Activated T-helper 1 cell treated with Interleukin-2 at 50 U/mL for 16 hours (primary cell): ENCODE measurements around the gene DNAH6.

ENCODE experiments used
- DNase-seq: peaks from one replicate; pipeline ENCODE4 v3.0.0-alpha.2; 2020; ENCODE audit warnings: low read depth

DNAH6 gene

DNA sequence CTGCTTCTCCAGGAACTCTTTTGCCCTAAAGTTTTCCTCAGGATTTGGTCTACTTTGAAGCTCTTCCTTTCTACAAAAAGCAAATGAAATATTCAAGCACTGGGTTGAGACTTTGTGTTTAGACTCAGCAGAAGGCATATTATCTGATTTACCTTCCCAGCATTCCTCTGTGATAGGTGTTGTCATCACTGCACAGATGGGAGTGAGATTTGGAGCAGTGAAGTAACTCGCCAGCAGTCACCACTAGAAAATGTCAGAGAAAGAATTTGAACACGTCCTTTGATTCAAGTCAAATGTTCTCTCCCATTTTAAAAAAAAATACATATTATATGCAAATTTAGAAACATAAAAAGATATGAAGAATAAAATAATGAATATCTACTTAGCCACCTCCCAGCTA, 112.2 kb downstream of the DNAH6 start:
- DNase-seq, result no peak

DNA sequence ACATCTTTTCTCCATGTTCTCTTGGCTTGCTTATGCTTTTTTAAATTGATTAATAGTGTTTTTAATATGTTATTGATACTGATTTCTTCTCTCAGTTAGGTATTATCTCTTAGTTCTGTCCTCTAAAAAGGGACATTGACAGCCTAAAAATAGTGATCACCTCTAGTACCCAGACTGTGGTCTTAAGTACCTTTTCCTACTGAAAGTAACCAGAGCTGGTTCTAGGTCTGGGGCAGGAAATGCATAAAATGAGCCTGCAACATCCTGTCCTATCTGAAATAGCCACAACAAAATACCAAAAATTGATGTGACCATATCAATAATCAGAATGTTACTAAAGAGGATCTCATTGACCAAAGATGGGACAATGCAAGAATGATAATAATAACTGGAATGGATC, 113.3 kb downstream of the DNAH6 start:
- DNase-seq, result no peak

DNA sequence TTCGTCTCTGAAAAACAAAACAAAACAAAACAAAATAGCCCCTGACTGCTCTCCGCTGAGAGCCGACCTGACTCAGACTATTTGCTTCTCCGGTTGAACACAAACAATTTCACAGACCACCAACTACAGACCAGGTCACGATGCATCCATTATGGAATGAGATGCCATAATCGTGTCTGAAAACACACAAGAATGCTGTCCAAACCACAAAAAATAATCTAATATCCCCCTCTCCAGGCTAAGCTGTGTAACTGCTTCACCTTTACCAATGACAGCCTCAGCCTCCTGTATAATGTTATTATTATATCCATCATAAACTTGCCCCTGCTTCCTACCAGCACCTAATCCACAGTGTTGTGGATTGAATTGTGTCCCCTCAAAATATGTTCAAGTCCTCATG, 114.7 kb downstream of the DNAH6 start:
- no peak for DNase-seq

DNA sequence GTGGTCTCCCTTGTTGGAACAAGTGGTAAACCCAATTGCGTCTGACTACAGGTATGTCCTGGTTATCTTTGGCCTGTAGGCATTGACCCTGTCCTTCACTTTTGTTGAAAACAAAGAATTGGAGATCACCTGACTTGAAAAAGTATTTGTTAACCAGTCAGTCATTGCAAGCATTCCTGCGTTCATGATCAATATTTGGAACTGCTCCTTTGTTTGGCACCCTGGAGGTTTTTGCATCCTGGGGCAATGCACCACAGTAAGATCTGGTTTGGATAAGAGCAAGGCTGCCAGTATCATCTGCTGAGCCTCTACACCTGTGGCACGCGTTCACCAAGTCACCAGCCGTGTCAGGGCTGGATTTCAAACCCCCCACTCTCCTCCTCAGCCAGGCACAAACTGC, 115.7 kb downstream of the DNAH6 start:
- DNase-seq, result no peak

DNA sequence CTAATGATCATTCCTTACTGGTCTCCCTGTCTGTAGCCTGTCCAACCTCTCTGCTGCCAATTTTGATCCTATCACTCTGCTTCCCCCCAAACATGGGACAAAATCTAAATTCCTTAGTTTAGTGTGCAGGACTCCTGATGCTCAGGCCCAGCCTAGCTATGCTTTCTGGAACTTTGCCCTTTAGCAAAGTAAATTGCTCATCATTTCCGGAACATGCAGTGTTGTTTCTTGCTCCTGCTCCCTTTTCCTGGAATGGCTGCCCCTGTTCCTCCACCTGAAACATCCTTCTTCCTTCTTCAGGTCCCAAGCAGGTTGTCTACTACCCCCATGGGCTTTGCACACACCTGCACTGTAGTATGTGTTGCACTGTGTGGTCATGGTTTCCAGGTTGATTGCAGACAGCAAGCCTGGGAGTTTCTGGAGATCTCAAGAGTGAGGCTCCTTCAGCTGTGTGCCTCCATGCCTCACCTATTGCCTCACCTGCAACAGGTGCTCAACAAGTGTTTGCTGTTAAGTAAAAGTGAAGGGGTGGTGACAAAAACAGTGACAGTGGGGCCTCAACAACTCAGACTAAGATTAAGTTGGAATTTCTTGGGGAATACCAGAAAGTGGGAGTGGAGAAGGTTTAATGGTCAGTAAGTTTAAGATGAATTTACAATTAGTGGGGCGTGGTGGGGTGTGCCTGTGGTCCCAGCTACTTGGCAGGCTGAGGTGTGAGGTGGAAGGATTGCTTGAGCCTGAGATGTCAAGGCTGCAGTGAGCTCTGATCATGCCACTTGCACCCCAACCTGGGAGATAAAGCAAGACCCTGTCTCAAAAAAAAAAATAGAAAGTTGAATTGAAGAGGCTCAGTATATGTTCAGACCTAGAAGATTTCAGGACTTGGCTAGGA, 120.0 kb downstream of the DNAH6 start:
- no peak for DNase-seq

DNA sequence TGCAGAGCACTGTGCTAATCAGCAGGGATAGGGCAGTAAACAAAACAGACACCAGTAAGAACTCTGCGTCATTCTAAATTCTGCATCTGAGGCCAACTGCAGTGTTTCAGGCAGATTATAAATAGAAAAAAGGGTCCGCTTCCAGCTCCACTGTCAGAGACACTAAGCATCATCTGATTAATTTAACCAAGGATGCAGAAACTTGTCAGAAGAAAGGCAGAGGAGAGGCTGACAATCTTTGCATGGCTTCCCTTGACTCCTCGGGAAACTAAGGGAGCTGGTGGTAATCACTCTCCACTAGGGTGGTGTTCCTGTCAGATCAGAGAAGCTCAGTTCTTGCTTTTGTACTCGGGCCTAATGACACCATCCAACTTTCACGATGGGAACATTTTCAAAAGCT, 123.5 kb downstream of the DNAH6 start:
- no peak for DNase-seq

DNA sequence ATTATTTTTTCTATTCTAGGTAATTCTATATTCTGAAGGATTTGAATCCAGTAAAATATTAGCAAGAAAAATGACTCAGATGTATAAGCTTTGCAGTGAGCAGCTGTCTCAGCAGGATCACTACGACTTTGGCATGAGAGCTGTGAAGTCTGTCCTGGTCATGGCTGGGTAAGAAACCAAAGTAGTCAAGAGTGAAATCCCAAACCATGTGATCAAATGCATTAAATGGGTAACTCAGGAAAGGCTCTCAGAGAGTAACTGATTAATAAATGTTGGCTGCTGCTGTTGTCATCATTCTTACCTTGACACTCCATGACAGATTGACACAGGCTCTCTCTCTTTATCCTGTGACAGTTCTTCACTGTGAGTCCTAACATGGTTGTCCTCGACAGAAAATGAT, 124.1 kb downstream of the DNAH6 start:
- DNase-seq, result no peak

DNA sequence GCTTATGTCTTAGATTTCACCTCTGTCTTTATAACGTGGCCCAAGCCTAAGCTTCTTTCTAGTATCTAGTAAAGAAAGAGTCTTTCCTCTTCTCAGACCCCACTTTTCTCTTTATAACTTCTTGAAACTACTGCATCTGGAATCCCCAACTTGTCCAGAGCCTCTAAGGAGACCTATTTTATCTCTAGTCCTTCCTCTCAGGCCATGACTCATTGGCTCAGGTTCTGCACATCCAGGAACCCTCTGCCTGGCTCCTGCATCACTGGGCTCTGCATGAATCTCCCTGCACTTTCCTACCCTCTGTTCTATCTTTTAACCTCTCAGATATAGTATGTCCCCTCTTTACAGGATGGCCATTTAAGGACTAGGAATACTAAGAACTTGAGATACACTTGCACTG, 124.7 kb downstream of the DNAH6 start:
- DNase-seq, result no peak

DNA sequence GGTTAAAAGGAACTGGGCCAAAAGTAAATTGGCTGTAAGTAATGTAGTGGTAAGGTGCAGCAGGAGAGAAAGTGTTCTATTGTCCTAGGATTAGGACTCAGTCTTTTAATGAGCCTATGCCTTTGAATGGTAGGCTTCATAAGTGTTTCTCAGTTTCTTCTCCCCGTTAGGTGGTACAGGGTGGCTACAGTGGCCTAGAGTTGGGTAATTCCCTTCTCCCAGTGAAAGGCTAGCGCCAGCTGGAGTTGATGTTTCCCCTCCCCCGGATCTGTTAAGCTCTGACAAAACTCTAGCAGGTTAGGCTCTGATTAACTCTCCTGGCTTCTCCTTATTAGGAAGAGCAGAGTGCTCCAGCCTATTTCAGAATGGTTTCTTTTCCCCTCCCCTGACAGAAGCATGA, 127.7 kb downstream of the DNAH6 start:
- DNase-seq, result no peak

DNA sequence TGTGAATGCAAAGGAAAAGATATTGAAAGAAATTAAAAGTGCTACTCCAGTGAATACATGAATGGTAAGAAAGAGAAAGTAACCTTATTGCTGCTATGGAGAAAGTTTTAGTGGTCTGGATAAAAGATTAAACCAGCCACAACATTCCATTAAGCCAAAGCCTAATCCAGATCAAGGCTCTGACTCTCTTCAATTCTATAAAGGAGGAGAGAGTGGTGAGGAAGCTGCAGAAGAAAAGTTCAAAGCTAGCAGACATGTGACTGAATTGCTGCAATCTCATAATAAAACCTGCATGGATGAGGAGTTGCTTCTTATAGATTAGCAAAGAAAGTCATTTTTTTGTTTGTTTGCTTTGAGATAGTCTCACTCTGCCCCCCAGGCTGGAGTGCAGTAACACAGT, 130.2 kb downstream of the DNAH6 start:
- no peak for DNase-seq

DNA sequence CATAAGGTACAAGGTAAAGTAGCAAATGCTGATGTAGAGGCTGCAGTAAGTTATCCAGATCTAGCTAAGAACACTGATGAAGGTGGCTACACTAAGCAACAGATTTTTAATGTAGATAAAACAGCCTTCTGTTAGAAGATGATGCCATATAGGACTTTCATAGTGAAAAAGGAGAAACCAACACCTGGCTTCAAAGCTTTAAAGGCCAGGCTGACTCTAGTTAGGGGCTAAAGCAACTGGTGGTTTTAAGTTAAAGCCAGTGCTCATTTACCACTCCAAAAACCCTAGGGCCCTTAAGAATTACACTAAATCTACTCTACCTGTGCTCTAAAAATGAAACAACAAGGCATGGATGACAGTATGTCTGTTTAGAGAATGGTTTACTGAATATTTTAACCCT, 131.0 kb downstream of the DNAH6 start:
- DNase-seq, result no peak

DNA sequence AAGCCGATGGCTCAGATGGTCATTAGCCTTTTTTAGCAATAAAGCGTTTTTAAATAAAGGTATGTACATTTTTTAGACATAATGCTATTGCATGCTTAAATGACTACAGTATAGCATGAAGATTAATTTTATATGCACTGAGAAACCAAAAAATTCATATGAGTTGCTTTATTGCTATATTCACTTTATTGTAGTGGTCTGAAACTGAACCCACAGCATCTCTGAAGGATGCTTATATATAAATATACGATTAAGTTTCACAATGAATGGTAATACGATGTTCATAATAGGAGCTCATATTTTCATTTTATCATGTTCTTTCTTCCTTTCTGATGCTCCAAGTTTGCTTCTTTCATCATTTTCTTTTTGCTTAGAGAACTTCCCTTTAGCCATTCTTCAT, 132.8 kb downstream of the DNAH6 start:
- DNase-seq, result no peak

DNA sequence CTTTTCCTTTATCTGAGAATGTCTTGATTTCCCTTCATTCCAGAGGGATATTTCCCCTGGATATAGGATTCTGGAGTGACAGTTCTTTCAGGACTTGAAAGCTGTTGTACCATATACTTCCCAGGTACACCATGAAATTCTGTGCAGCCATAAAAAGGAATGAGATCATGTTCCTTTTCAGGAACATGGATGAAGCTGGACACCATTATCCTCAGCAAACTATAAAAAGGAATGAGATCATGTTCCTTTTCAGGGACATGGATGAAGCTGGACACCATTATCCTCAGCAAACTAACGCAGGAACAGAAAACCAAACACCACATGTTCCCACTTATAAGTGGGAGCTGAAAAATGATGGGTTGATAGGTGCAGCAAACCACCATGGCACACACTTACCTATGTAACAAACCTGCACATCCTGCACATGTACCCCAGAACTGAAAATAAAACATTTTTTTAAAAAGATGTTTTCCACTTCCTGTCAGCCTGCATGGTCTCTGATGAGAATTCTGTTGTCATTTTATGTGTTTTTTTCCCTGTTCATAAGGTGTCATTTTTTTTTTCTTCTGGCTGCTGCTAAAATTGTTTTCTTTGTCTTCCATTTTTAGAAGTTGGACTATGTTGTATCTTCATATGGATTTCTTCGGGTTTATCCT, 133.3 kb downstream of the DNAH6 start:
- no peak for DNase-seq

DNA sequence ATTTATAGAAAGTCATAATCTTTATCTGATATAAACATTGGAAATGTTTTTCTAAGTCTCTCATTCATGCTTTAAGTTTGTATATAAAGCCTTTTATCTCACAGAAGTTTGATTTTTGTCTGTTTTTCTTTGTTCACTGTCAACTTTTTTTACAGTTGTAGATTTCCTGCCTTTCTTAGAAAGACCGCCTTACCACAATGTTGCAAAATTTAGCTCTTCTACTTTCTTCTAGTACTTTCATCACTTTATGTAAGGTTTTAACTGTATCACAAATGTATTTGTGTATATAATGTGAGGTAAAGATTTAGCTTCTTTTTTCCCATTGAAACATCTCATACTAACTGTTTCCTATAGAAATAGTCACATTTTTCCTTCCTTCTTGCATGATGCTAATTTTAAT, 136.1 kb downstream of the DNAH6 start:
- DNase-seq, result no peak

DNA sequence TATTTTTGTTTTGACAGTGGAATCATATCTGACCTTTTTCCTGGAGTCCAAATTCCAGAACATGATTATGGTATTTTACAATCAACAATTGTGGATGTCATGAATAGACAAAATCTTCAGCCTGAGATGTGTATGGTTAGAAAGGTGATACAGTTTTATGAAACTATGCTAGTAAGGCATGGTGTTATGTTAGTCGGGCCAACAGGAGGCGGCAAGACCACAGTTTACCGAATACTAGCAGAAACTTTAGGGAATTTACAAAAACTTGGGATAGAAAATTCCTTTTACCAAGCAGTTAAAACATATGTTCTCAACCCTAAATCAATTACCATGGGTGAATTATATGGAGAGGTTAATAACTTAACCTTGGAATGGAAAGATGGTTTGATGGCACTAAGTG, 137.0 kb downstream of the DNAH6 start:
- no peak for DNase-seq

DNA sequence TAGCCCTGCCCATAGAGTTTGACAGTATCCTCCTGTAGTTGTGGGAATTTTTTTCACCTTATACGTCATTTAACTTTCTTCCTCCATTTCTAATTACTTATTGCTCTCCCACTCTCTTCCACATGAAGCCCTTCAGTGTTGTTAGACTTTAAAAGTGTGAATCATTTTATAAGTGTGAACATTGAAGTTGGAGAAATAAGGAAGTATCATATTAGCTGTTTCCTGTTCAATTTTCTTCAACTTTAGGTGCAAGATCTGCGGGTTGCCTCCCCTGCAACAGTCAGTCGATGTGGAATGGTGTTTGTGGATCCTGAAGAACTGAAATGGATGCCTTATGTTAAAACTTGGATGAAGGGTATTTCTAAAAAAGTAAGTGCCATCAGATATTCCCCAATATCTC, 138.1 kb downstream of the DNAH6 start:
- no peak for DNase-seq

DNA sequence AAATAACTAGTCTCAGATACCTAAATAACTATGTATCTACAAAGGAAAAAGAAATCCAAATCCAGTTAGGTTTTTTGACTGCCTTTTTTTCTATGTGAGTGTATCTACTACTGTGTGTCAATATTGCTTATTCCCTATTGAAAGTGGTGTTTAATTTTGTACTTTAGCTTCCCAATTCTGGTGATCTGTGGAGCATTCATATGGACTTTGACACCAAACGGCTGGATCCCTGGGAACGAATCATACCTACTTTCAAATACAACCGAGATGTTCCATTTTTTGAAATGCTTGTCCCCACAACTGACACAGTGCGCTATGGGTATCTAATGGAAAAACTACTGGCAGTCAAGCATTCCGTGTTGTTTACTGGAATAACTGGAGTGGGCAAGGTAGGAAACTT, 152.8 kb downstream of the DNAH6 start:
- no peak for DNase-seq

DNA sequence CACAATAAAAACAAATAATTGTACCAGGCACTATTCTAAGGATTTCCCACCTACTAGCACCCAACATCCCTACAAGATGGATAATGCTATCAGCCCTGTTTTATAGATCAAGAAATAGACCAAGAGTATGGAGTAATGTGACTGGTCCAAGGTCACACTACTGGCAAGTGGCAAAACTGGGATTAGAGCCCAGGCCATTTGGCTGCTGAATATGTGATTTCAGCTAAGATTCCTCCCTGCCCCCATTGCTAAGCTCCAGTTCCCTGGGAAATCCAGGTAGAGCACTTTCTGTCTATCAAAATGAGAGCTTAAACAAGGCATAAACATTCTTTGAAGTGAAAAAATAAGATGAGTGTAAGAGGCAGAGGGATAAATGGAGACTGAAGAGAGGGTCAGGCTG, 157.8 kb downstream of the DNAH6 start:
- DNase-seq, result no peak

DNA sequence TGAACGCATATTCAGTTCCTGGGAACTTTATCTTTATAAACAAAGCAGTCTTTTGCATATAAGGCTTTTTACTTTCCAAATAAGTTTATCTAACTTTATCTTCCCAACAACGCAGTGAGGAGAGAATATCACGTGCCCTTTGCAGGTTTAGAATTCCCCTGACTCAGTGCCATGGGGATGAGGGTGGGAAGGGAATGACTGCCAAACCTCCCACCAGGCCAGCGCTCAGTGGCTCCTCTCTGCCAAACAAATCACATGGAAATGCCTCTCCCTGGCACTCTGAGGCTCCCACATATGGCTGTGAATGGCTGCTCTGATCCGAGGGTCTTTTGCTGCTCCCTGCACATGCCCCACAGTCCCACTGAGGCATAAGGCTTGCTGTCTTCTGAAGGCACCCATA, 158.3 kb downstream of the DNAH6 start:
- no peak for DNase-seq

DNA sequence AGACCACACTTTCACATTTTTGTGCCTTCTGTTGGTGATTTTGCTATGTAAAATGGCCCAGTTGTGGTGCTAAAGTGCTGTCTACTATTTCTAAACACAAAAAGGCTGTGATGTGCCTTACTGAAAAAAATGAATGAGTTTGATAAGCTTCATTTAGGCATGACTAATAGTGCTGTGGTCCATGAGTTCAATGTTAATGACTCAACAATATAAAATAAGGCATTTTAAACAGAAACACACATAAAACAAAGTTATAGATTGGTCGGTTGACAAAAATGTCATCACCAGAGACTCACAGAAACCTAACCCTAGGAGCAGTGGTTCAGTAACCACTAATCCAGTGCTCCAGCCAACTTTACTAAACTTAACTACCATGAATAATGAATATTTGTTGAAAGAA, 160.0 kb downstream of the DNAH6 start:
- no peak for DNase-seq

DNA sequence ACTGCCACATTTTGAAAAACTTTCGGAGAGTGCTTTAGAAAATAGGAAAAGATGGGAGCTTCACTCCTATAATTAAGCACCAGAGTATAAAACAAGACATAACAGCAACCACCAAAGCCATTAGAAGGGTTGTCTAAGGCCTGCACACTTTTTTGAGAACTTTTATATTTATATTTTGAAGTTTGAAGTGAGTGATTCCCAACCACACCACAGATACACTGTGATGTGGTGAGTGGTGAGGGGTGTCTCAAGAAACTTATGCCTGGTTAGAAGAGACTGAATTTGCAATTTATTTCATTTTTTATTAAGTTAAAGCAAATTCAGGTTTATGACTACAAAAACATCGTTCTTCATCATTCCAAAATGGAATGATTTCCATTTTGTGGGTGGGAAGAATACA, 161.9 kb downstream of the DNAH6 start:
- DNase-seq, result no peak

DNA sequence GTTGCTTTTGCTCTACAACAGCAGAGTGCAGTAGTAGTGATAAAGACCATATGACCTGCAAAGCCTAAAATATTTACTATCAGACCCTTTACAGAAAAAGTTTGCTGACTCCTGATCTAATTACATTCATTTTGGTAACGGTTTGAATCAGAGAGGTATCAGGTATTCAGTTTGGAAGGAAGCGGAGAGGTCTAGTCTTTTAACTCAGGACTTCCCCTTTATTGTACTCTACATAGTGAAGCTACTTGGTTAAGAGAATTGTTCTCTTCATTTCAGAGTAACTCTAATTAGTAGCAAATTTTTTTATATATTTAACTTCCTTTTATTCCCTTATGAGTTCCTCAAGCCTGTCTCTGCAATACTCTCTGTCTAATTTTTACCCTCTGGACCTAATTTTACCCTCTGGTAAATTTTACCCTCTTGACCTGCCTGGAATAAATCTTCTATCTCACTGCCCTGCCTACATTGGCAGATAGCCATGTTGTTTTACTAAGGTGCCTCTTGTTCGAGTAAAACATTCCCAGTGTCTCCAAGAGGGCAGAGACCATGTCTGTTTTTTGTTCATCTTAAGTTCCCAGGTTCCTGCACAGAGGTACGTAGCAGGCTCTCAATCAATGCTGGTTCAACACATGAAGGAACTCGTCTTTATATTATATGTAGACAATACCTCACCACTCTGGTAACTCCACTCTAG, 170.6 kb downstream of the DNAH6 start:
- DNase-seq, result no peak

DNA sequence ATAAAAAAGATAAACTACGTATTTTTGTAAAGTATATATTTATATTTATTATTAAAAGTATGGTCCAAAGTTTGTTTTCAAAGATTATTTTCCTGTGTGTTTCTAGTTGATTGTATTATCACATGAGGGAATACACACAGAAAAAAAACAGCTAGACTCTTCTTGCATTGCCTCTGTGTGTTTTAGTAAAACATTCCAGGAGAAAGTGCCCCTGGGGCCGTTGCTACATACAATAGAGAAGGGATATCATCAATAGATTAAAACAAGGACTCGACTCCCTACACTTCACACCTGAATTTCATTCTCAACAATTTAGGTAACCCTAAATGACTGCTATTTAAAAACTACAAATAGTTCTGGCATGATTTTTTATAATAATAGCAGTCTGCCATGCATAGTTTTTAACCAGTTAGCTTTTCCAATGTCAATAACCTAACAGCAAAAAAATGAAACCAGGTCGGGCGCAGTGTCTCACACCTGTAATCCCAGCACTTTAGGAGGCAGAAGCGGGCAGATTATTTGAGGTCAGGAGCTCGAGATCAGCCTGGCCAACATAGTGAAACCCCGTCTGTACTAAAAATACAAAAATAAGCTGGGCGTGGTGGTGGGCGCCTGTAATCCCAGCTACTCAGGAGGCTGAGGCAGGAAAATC, 171.3 kb downstream of the DNAH6 start:
- no peak for DNase-seq
